Measurements from ENCODE around the gene COA5.
"Not testable (repeated sequence)": the region's sequence is repeated elsewhere in the genome, so short reads cannot be mapped to it uniquely, and the experiment has no call there.

The COA5 gene

GRCh38 chr2:98606431-98606830 lies 1.9 kb downstream of the COA5 start:
- DNase-seq (ENCODE audit: low spot score): no peak

- DNase-seq (ENCODE audit: low spot score): no peak
Observed at GRCh38 chr2:98605076-98605475, 3.2 kb downstream of the COA5 start.

- DNase-seq (ENCODE audit: low spot score): no peak
Observed at GRCh38 chr2:98604547-98604946, 3.8 kb downstream of the COA5 start.

GRCh38 chr2:98601532-98602132 lies 6.7 kb downstream of the COA5 start:
- no peak for DNase-seq (ENCODE audit: low spot score)

GRCh38 chr2:98598781-98599428 lies 9.4 kb downstream of the COA5 start:
- no peak for DNase-seq (ENCODE audit: low spot score)

- not testable (repeated sequence) for DNase-seq (ENCODE audit: low spot score)
Observed at GRCh38 chr2:98594665-98595064, 13.6 kb downstream of the COA5 start.

- no peak for DNase-seq (ENCODE audit: low spot score)
Observed at GRCh38 chr2:98592565-98592964, 15.7 kb downstream of the COA5 start.

- DNase-seq (ENCODE audit: low spot score): no peak
Observed at GRCh38 chr2:98589489-98589888, 18.8 kb downstream of the COA5 start.

GRCh38 chr2:98588880-98589431 lies 19.4 kb downstream of the COA5 start:
- DNase-seq (ENCODE audit: low spot score): no peak

- no peak for DNase-seq (ENCODE audit: low spot score)
Observed at GRCh38 chr2:98586551-98587140, 21.7 kb downstream of the COA5 start.

- no peak for DNase-seq (ENCODE audit: low spot score)
Observed at GRCh38 chr2:98585386-98585785, 22.9 kb downstream of the COA5 start.

GRCh38 chr2:98583816-98584618 lies 24.3 kb downstream of the COA5 start:
- DNase-seq (ENCODE audit: low spot score): no peak

GRCh38 chr2:98583276-98583675 lies 25.0 kb downstream of the COA5 start:
- DNase-seq (ENCODE audit: low spot score): no peak

- DNase-seq (ENCODE audit: low spot score): no peak
Observed at GRCh38 chr2:98582523-98582922, 25.8 kb downstream of the COA5 start.

GRCh38 chr2:98580656-98581284 lies 27.5 kb downstream of the COA5 start:
- DNase-seq (ENCODE audit: low spot score): no peak

- no peak for DNase-seq (ENCODE audit: low spot score)
Observed at GRCh38 chr2:98579926-98580325, 28.4 kb downstream of the COA5 start.

GRCh38 chr2:98578231-98578630 lies 30.1 kb downstream of the COA5 start:
- DNase-seq (ENCODE audit: low spot score): no peak

GRCh38 chr2:98577313-98577712 lies 31.0 kb downstream of the COA5 start:
- DNase-seq (ENCODE audit: low spot score): no peak

- no peak for DNase-seq (ENCODE audit: low spot score)
Observed at GRCh38 chr2:98576666-98577312, 31.5 kb downstream of the COA5 start.

GRCh38 chr2:98573426-98573825 lies 34.9 kb downstream of the COA5 start:
- no peak for DNase-seq (ENCODE audit: low spot score)

GRCh38 chr2:98572676-98573075 lies 35.6 kb downstream of the COA5 start:
- no peak for DNase-seq (ENCODE audit: low spot score)

- no peak for DNase-seq (ENCODE audit: low spot score)
Observed at GRCh38 chr2:98572211-98572610, 36.1 kb downstream of the COA5 start.
